HG03432 (cell line): ENCODE results near the gene GRB10.

Experiments used
- ATAC-seq: cut with Tn5 transposase; IDR thresholded peaks from one replicate; pipeline ENCODE4 v1.9.1; 2021; ENCODE audit warnings: mild to moderate bottlenecking, moderate library complexity; ENCODE audit not compliant: unreplicated experiment

The GRB10 gene

GRCh38 chr7:50696810-50697582 is 85.7 kb downstream of the GRB10 start:
- ATAC-seq = peak; percentile 68

GRCh38 chr7:50695026-50695425 is 87.7 kb downstream of the GRB10 start:
- ATAC-seq = no peak

DNA sequence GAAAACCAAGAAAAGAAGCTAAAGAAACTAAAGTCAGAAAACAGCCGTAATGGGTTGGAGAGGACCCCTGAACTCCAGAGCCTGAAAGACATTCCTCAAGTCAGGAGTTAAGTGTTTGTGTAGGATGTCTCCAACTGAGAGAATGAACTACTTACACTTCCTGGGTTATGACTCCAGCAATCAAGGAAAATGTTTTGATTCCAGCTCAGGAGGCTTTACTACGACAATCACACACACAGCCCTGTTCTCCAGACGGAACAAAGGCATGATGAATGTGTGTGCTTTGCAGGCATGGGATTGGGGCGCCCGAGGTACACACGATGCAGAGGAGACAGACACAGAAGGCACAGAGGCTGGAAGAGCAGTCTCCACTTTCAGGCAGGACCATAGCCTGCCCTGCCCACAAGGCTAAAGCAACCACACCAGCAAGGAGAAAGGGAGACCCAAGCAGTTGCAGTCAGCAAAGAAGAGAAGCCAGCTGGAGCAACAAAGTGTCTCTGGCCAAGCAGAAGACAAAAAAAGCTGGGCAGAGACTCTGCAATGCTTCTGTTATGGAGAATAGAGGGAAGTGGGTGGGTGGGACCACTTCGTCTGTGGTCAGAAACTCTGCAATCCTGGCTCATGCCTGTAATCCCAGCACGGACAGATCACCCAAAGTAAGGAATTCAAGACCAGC is 89.1 kb downstream of the GRB10 start:
- ATAC-seq = no peak

DNA sequence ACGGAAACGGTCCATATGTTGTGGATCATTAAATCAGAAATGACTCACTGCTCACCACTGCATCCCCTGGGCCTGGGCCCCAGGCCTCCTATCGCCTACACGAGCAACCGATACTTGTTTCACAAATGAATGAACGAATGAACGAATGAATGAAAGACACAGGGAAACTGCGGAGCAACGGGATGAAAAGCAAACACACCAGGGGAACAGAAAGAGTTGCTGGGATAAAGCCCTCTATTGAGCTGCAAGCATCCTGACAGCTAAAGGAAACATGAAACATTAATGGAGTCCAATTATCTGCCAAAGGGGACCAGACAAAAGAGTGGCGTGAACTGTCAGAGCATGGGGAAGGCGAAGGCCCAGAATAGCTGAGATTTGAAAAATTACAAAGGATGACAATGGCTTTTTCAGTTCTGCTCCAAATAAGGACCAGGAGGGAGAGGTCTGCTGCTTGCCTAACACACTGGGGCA is 92.1 kb downstream of the GRB10 start:
- no peak for ATAC-seq

- ATAC-seq = no peak
These were observed 94.5 kb downstream of the GRB10 start for GRCh38 chr7:50688226-50688590.

- ATAC-seq = no peak
These were observed 95.0 kb downstream of the GRB10 start for GRCh38 chr7:50687575-50688225.

GRCh38 chr7:50687096-50687495 is 95.6 kb downstream of the GRB10 start:
- ATAC-seq = no peak

- ATAC-seq = no peak
These were observed 97.3 kb downstream of the GRB10 start for GRCh38 chr7:50685135-50686065.

GRCh38 chr7:50684713-50685075 is 98.0 kb downstream of the GRB10 start:
- no peak for ATAC-seq

DNA sequence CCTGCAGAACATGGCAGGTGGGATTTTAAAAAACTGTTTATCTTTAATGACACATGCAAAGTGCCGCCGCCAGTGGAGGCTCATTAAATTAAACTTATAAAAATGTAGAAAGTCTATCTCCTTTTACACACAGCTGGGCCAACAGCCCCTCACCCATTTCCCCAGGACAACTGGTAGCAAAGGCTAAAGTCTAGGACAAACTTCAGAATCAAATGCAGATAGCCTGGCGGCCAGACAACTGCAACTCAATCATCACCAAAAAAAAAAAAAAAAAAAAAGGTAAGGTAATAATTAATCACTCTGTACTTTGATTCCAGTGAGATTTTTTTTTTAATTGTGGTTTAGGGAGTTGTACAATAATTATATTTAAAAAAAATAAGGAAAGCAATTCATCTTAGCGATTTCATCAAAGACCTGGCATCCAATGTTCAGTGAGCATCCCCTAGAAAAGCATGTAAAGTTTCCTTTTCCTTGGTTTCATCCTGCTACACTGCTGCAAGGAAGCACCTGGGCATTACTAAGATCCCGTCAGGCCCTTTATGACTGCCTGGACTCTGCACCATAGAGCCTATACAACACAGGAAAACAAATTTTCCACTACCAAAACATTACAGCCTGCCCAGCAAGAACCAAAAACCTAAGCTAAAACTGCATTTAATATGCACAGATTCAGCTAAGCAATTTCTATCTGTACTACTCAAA is 98.5 kb downstream of the GRB10 start:
- no peak for ATAC-seq

GRCh38 chr7:50682573-50682972 is 100.1 kb downstream of the GRB10 start:
- ATAC-seq = no peak

DNA sequence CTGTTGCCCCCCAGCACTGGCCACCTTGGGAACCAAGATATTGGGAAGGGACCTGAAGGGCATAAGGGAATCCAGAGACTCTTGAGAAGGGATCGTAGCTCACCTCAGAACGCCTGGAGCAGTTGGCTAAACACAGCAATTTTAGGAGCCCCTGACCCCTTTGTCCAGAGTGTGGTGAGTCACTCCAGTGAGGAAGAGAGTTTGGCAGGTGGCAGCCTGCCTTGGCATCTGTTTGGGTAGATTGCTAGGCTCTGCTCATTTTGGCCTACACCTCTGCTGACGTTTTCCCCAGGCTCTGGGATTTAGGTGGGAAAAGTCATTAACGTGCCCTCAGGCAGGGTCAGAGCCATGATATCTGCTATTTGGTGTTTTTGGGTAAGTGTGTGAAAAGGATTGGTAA is 100.6 kb downstream of the GRB10 start:
- ATAC-seq = no peak

GRCh38 chr7:50681432-50682045 is 101.2 kb downstream of the GRB10 start:
- ATAC-seq = no peak

GRCh38 chr7:50679218-50680007 is 103.3 kb downstream of the GRB10 start:
- peak; percentile 78 for ATAC-seq

DNA sequence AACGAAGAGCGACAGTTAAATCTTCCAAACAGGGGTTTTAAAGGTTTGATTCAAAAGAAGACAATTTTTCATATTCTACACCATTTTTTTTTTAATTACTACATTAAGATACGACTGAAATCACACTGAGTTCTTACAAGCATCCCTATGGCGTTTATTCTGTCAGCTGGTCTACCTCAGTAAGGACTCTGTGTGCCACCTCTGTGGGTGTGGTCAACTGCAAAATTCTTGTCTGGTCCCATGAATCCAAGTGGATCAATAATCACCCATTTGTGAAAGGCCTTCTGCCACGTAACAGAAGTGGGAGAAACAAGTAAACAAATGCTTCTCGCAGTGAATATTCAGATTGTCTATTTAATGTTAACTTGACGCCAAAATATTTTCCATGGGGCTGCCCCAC is 104.1 kb downstream of the GRB10 start:
- ATAC-seq = no peak

- no peak for ATAC-seq
These were observed 105.1 kb downstream of the GRB10 start for GRCh38 chr7:50677638-50677996.

DNA sequence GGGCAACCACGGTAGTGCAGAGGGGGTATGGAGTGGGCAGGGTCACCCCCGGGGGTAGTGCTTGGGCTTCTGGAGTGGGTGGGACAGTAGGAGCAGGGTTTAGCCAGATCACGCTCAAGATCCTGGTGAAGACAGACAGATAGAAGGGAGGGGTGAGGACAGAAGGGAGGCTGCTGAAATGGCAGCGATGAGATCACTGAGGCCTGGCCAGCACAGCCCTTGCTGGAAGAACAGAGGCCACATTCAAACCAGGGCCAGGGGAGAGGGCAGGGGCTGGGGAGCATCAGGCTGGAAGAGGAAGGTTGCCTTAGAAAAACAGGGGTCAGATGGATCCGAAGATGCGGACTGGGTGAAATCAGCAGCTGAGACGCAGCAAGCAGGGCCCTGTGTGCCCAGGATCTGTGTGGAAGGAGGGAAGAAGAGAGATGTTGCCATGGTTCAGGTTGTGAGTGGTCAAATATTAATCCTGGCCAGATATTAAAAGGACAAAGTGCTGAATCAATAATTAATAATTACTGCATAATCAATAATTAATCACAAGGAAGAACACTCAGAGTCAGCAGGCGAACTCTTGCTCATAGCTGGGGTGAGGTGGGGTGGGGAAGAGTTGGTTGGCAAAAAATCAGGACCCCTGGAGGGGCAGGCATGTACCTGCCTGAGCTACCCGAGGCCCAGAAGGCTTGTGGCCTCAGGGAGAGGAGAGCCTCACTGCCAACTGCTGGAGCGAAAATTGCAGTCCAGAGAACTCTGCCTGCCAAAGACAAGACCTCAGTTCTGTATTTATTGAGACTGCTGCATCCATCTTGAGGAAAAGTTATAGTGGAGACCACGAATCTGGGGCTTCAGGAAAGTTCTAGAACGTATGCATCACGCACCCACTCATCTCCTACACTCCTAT is 105.7 kb downstream of the GRB10 start:
- no peak for ATAC-seq

DNA sequence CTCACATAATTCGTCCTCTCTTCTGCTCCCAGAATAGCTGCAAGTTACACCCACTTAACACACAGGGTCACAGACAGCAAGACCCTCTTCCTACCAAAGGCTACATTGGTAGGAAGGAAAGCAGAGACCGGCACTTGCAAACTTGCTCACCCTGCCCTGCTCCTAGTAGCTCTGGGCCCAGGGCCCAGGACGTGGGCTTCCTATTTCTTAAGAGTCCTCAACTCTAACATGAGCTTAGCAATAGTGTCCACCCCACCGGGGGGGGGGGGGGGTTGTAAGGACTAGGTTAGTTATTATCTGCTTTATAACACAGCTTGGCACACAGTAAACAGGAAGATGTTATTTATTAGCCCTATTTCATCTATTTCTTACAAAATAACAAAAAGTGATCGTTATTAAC is 106.6 kb downstream of the GRB10 start:
- no peak for ATAC-seq
